ENCODE measurements around the gene PIEZO2. TPM values are rescaled to one million over a fixed set of nuclear protein-coding genes. Genes with fewer than 3 reads are reported as not detected.

The PIEZO2 gene
- total and polyA plus RNA-seq, 2 experiments from 2014 or later: 24.5 to 70.8 TPM

- H3K4me1 ChIP-seq (ENCODE audit: insufficient read depth): peaks cover 18% of the 10 kb centered on the region
- no peaks in the 10 kb centered on the region for H3K27me3 ChIP-seq
- no peaks in the 10 kb centered on the region for H3K36me3 ChIP-seq (replicated peaks; ENCODE audit: insufficient read depth, low read depth)
- peak overlapping the region; percentile 48 for H3K27ac ChIP-seq
- no peaks in the 10 kb centered on the region for H3K9me3 ChIP-seq (ENCODE audit: low read depth)
- no peak for TF ChIP-seq EZH2phosphoT487 (IDR thresholded peaks at IDR 0.05; ENCODE audit: low read depth, severe bottlenecking, unreplicated experiment)
- no peak for TF ChIP-seq CTCF (IDR thresholded peaks at IDR 0.05; ENCODE audit: poor library complexity)
- TF ChIP-seq EZH2 (IDR thresholded peaks at IDR 0.05; ENCODE audit: borderline replicate concordance): no peak
- WGBS (ENCODE audit: low lambda C conversion rate, missing lambda C conversion rate): 85% methylated on average over 3 of the region's 3 CpGs
- no peak overlapping the region for H2AFZ ChIP-seq
- no peak for DNase-seq (ENCODE audit: low spot score)
- peaks cover 2% of the 10 kb centered on the region for H3K79me2 ChIP-seq
- no peaks in the 10 kb centered on the region for H3K9me2 ChIP-seq (replicated peaks; ENCODE audit: insufficient read depth)
- no peak overlapping the region for H3K4me3 ChIP-seq
- H3K4me2 ChIP-seq: no peak overlapping the region
- H4K20me1 ChIP-seq (ENCODE audit: insufficient read depth, poor library complexity, severe bottlenecking): no peaks in the 10 kb centered on the region
Observed at GRCh38 chr18:11051462-11051861, 97.9 kb downstream of the PIEZO2 start.

- no peaks in the 10 kb centered on the region for H3K9me2 ChIP-seq (replicated peaks; ENCODE audit: insufficient read depth)
- H3K9me3 ChIP-seq (ENCODE audit: low read depth): no peaks in the 10 kb centered on the region
- H3K4me3 ChIP-seq: no peak overlapping the region
- no peak overlapping the region for H2AFZ ChIP-seq
- no peaks in the 10 kb centered on the region for H3K36me3 ChIP-seq (replicated peaks; ENCODE audit: insufficient read depth, low read depth)
- H3K4me1 ChIP-seq (ENCODE audit: insufficient read depth): peaks cover 18% of the 10 kb centered on the region
- no peaks in the 10 kb centered on the region for H4K20me1 ChIP-seq (ENCODE audit: insufficient read depth, poor library complexity, severe bottlenecking)
- H3K27ac ChIP-seq: peak overlapping the region; percentile 48
- peaks cover 2% of the 10 kb centered on the region for H3K79me2 ChIP-seq
- 69% methylated on average over 2 of the region's 2 CpGs for WGBS (ENCODE audit: low lambda C conversion rate, missing lambda C conversion rate)
- H3K4me2 ChIP-seq: no peak overlapping the region
- DNase-seq (ENCODE audit: low spot score): no peak
- TF ChIP-seq EZH2phosphoT487 (IDR thresholded peaks at IDR 0.05; ENCODE audit: low read depth, severe bottlenecking, unreplicated experiment): no peak
- H3K27me3 ChIP-seq: no peaks in the 10 kb centered on the region
Observed at GRCh38 chr18:11050966-11051365, 98.4 kb downstream of the PIEZO2 start.

GRCh38 chr18:11047817-11048216 lies 101.6 kb downstream of the PIEZO2 start:
- TF ChIP-seq EZH2 (IDR thresholded peaks at IDR 0.05; ENCODE audit: borderline replicate concordance) (no peak), EZH2phosphoT487 (IDR thresholded peaks at IDR 0.05; ENCODE audit: low read depth, severe bottlenecking, unreplicated experiment) (no peak), CTCF (IDR thresholded peaks at IDR 0.05; ENCODE audit: poor library complexity) (no peak)
- no peaks in the 10 kb centered on the region for H4K20me1 ChIP-seq (ENCODE audit: insufficient read depth, poor library complexity, severe bottlenecking)
- DNase-seq (ENCODE audit: low spot score): no peak
- H3K4me3 ChIP-seq: no peak overlapping the region
- no peak overlapping the region for H3K27ac ChIP-seq
- no peaks in the 10 kb centered on the region for H3K9me3 ChIP-seq (ENCODE audit: low read depth)
- H3K36me3 ChIP-seq (replicated peaks; ENCODE audit: insufficient read depth, low read depth): no peaks in the 10 kb centered on the region
- no peaks in the 10 kb centered on the region for H3K27me3 ChIP-seq
- H3K79me2 ChIP-seq: no peaks in the 10 kb centered on the region
- H2AFZ ChIP-seq: no peak overlapping the region
- peaks cover 18% of the 10 kb centered on the region for H3K4me1 ChIP-seq (ENCODE audit: insufficient read depth)
- 76% methylated on average over 5 of the region's 5 CpGs for WGBS (ENCODE audit: low lambda C conversion rate, missing lambda C conversion rate)
- H3K4me2 ChIP-seq: no peak overlapping the region
- H3K9me2 ChIP-seq (replicated peaks; ENCODE audit: insufficient read depth): no peaks in the 10 kb centered on the region

- Histone ChIP-seq H3K36me3 (replicated peaks; ENCODE audit: insufficient read depth, low read depth) (no peaks in the 10 kb centered on the region), H4K20me1 (ENCODE audit: insufficient read depth, poor library complexity, severe bottlenecking) (no peaks in the 10 kb centered on the region), H3K27ac (no peak overlapping the region), H3K27me3 (no peaks in the 10 kb centered on the region), H3K4me1 (ENCODE audit: insufficient read depth) (peaks cover 18% of the 10 kb centered on the region), H2AFZ (no peak overlapping the region), H3K4me3 (no peak overlapping the region), H3K4me2 (no peak overlapping the region), H3K9me2 (replicated peaks; ENCODE audit: insufficient read depth) (no peaks in the 10 kb centered on the region), H3K79me2 (no peaks in the 10 kb centered on the region), H3K9me3 (ENCODE audit: low read depth) (no peaks in the 10 kb centered on the region)
- peak; percentile 23 for DNase-seq (ENCODE audit: low spot score)
- TF ChIP-seq EZH2phosphoT487 (IDR thresholded peaks at IDR 0.05; ENCODE audit: low read depth, severe bottlenecking, unreplicated experiment) (no peak), CTCF (IDR thresholded peaks at IDR 0.05; ENCODE audit: poor library complexity) (no peak), EZH2 (IDR thresholded peaks at IDR 0.05; ENCODE audit: borderline replicate concordance) (no peak)
- WGBS (ENCODE audit: low lambda C conversion rate, missing lambda C conversion rate): 81% methylated on average over 7 of the region's 7 CpGs
Observed at GRCh38 chr18:11047156-11047555, 102.2 kb downstream of the PIEZO2 start.

Measured in hepatocyte (in vitro differentiated cells).